ENCODE data around the gene BCAS3.

DNA sequence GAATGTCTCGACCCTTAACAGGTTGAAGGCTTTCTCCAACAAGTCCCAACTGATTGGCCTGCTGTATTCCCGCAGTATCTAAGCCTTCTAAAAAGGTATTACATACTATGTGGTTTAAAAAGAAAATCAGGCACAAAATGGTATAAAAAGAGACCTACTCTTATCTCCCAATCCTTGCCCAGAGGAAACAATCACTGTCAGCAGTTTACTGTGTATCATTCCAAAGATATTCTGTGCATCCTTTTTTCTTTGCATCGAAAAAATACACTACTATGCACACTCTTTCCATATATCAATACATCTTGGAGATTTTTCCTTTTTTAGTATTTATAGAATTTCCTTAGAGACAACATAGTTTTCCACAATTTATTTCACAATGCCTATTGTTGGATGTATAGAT lies 603.2 kb downstream of the BCAS3 start:
- TF ChIP-seq POLR2A (IDR thresholded peaks at IDR 0.05; ENCODE audit: low read length) (no peak), GATA1 (IDR thresholded peaks at IDR 0.05; ENCODE audit: low read depth, low read length) (no peak)

Data from erythroblast (primary cell).